OCI-LY7 (cell line): Measurements from ENCODE around the gene CHST7. TPM values are rescaled to one million over a fixed set of nuclear protein-coding genes. Genes with fewer than 3 reads are reported as not detected.

ENCODE experiments used
- BruUV-seq: library from RNA; stranded (reverse); fragments of 400-500 nt; replicated peaks from 2 replicates; lab custom pipeline; 2021; lab: Mats Ljungman, UMichigan
- CTCF ChIA-PET: fragments of 300-600 bp; sonication (Branson Sonifier 250); formaldehyde crosslinking; loops from one replicate; lab custom pipeline; 2022; ENCODE audit warnings: antibody characterized with exemption; ENCODE audit not compliant: unreplicated experiment; lab: Charles Lee
- POLR2A ChIA-PET: fragments of 300-600 bp; sonication (Branson Sonifier 250); formaldehyde crosslinking; loops from one replicate; lab custom pipeline; 2022; ENCODE audit warnings: antibody characterized with exemption; lab: Charles Lee
- DNase-seq: peaks from one replicate; pipeline ENCODE4 v3.0.0-alpha.2; 2015; ENCODE audit warnings: low spot score
- H2AFZ ChIP-seq: fragments of 200-600 bp; sonication (generic), shearing (Covaris generic); 2 replicates; pipeline ENCODE4 v1.6.1; 2014; ENCODE audit warnings: mild to moderate bottlenecking, antibody characterized with exemption, low read length, moderate library complexity
- H3K27ac ChIP-seq: fragments of 200-600 bp; sonication (generic); 2 replicates; pipeline ENCODE4 v1.5.1; 2014; ENCODE audit warnings: mixed run types, low read depth, mild to moderate bottlenecking, moderate library complexity, low read length, inconsistent platforms; ENCODE audit not compliant: poor library complexity, severe bottlenecking
- H3K36me3 ChIP-seq: fragments of 200-600 bp; sonication (generic); 2 replicates; pipeline ENCODE4 v1.6.1; 2014; ENCODE audit warnings: mild to moderate bottlenecking, antibody characterized with exemption, low read length, moderate library complexity, mixed read lengths; ENCODE audit not compliant: insufficient read depth
- H3K4me1 ChIP-seq: fragments of 200-600 bp; sonication (generic); 2 replicates; pipeline ENCODE4 v1.5.1; 2014; ENCODE audit warnings: mild to moderate bottlenecking, low read length; ENCODE audit not compliant: insufficient read depth, poor library complexity, severe bottlenecking
- H3K4me2 ChIP-seq: fragments of 200-600 bp; sonication (generic); 2 replicates; pipeline ENCODE4 v1.6.1; 2014; ENCODE audit warnings: mild to moderate bottlenecking, low read length
- H3K4me3 ChIP-seq: fragments of 200-600 bp; sonication (generic); 2 replicates; pipeline ENCODE4 v1.5.1; 2014; ENCODE audit warnings: mild to moderate bottlenecking, low read depth, low read length; ENCODE audit not compliant: poor library complexity, severe bottlenecking
- H3K79me2 ChIP-seq: fragments of 200-600 bp; sonication (generic); 2 replicates; pipeline ENCODE4 v1.6.1; 2016; ENCODE audit warnings: low read depth, mild to moderate bottlenecking, low read length, moderate library complexity, mixed read lengths; ENCODE audit not compliant: insufficient read depth
- H3K9me2 ChIP-seq: fragments of 200-600 bp; sonication (generic); 2 replicates; pipeline ENCODE4 v1.6.1; 2016; ENCODE audit warnings: mild to moderate bottlenecking, low read length, mixed read lengths; ENCODE audit not compliant: insufficient read depth
- H3K9me3 ChIP-seq: fragments of 200-600 bp; sonication (generic); 2 replicates; pipeline ENCODE4 v1.6.1; 2014; ENCODE audit warnings: mild to moderate bottlenecking, mixed run types, low read length, mixed read lengths
- H4K20me1 ChIP-seq: fragments of 200-600 bp; sonication (generic); 2 replicates; pipeline ENCODE4 v1.6.1; 2014; ENCODE audit warnings: mild to moderate bottlenecking, antibody characterized with exemption, low read length, moderate library complexity, mixed read lengths; ENCODE audit not compliant: insufficient read depth
- CTCF ChIP-seq: fragments of 200-600 bp; sonication (generic); conservative IDR thresholded peaks from 2 replicates; pipeline ENCODE4 v1.5.1; 2014; ENCODE audit warnings: mild to moderate bottlenecking, antibody characterized with exemption, low read length, moderate library complexity, mixed read lengths
- EZH2phosphoT487 ChIP-seq: fragments of 200-600 bp; sonication (generic); IDR thresholded peaks from 2 replicates; pipeline ENCODE4 v1.6.1; 2018; ENCODE audit warnings: low read depth, borderline replicate concordance, mild to moderate bottlenecking, mixed run types, antibody characterized with exemption, low read length, moderate library complexity, mixed read lengths
- intact Hi-C: fragments of 100-400 bp; cut with micrococcal nuclease; formaldehyde crosslinking; loops from one replicate; pipeline ENCODE4 v1.10.0; 2022; ENCODE audit not compliant: unreplicated experiment
- total RNA-seq, 2 experiments: library from RNA; depleted of rRNA in 1 of 2; stranded (reverse); fragments of >200 nt in 1 of 2; shearing (Covaris generic) in 1 of 2; gene quantifications; 2 replicates each; pipeline ENCODE4 v1.2.3, GENCODE V29; 2014 to 2022

Gene CHST7
- total RNA-seq, 2 experiments from 2014 or later: 2.0 to 5.3 TPM

- CTCF ChIA-PET: no interaction called here
- Histone ChIP-seq H4K20me1 (no peaks in the 10 kb centered on the region), H3K36me3 (peaks cover 23% of the 10 kb centered on the region), H3K4me3 (no peak overlapping the region), H3K79me2 (no peaks in the 10 kb centered on the region), H3K9me2 (no peaks in the 10 kb centered on the region), H3K4me1 (no peaks in the 10 kb centered on the region), H3K4me2 (no peak overlapping the region), H3K9me3 (no peaks in the 10 kb centered on the region), H3K27ac (no peak overlapping the region), H2AFZ (no peak overlapping the region)
- BruUV-seq: no TSS peak
- intact Hi-C loops: no loop called here
- POLR2A ChIA-PET: no interaction called here
- DNase-seq: no peak
- TF ChIP-seq EZH2phosphoT487: no peak
- TF ChIP-seq CTCF: no peak
Observed at GRCh38 chrX:46610070-46610658, 36.6 kb downstream of the CHST7 start.

GRCh38 chrX:46611658-46612362 lies 38.2 kb downstream of the CHST7 start:
- BruUV-seq: no TSS peak
- intact Hi-C loops: no loop called here
- ChIA-PET POLR2A (no interaction called here), CTCF (no interaction called here)
- TF ChIP-seq EZH2phosphoT487 (no peak), CTCF (no peak)
- no peaks in the 10 kb centered on the region for H3K79me2 ChIP-seq
- H3K9me2 ChIP-seq: no peaks in the 10 kb centered on the region
- no peaks in the 10 kb centered on the region for H3K4me1 ChIP-seq
- no peak overlapping the region for H3K4me3 ChIP-seq
- peaks cover 29% of the 10 kb centered on the region for H3K36me3 ChIP-seq
- H3K27ac ChIP-seq: no peak overlapping the region
- H3K4me2 ChIP-seq: no peak overlapping the region
- DNase-seq: no peak
- H4K20me1 ChIP-seq: no peaks in the 10 kb centered on the region
- H3K9me3 ChIP-seq: no peaks in the 10 kb centered on the region
- H2AFZ ChIP-seq: no peak overlapping the region

GRCh38 chrX:46617906-46618305 lies 44.3 kb downstream of the CHST7 start:
- Histone ChIP-seq H3K9me3 (no peaks in the 10 kb centered on the region), H3K79me2 (no peaks in the 10 kb centered on the region), H3K9me2 (no peaks in the 10 kb centered on the region), H3K36me3 (peaks cover 80% of the 10 kb centered on the region), H4K20me1 (no peaks in the 10 kb centered on the region), H3K27ac (no peak overlapping the region), H2AFZ (no peak overlapping the region), H3K4me1 (no peaks in the 10 kb centered on the region), H3K4me2 (no peak overlapping the region), H3K4me3 (no peak overlapping the region)
- no TSS peak for BruUV-seq
- no peak for DNase-seq
- CTCF ChIA-PET: no interaction called here
- intact Hi-C loops: no loop called here
- TF ChIP-seq CTCF (no peak), EZH2phosphoT487 (no peak)
- POLR2A ChIA-PET: interaction anchor here (0.6 kb wide), 1 partner anchor 62 kb away, joined by 5 read pairs; no protein-coding TSS in a partner anchor
